ENCODE data around the gene FOXN4.

GRCh38 chr12:109246221-109246620, 62.9 kb downstream of the FOXN4 start:
- no peak for TF ChIP-seq POLR2A (IDR thresholded peaks at IDR 0.05)
- no peak for TF ChIP-seq CTCF (IDR thresholded peaks at IDR 0.05)

All from vagina (tissue), 2 donors.